Measurements from ENCODE around the gene CMTM6.
"Not testable (repeated sequence)": the region's sequence is repeated elsewhere in the genome, so short reads cannot be mapped to it uniquely, and the experiment has no call there.

Gene CMTM6

GRCh38 chr3:32499585-32499984 is 3.1 kb downstream of the CMTM6 start:
- DNase-seq (ENCODE audit: low spot score): no peak

- DNase-seq (ENCODE audit: low spot score): no peak
Observed at GRCh38 chr3:32498992-32499391, 3.7 kb downstream of the CMTM6 start.

DNA sequence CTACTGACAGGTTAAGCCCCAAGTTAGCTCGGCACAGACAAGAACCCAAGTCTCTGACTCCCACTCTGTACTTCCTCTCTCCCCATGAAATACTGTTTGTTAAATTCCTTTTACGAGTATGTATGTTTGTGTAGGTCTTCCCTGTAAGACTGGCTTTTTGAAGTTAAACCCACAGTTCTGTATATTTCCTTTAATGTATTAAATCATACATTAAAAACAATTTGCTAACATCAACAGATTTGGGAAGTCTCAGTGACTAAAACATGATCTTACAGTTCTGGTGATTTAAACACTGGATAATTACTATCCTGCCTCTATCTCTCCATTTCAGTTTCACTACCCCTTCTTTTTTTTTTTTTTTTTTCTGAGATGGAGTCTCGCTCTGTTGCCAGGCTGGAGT is 4.4 kb downstream of the CMTM6 start:
- DNase-seq (ENCODE audit: low spot score): no peak

GRCh38 chr3:32495609-32496008 is 7.0 kb downstream of the CMTM6 start:
- DNase-seq (ENCODE audit: low spot score): no peak

GRCh38 chr3:32495085-32495484 is 7.6 kb downstream of the CMTM6 start:
- no peak for DNase-seq (ENCODE audit: low spot score)

DNA sequence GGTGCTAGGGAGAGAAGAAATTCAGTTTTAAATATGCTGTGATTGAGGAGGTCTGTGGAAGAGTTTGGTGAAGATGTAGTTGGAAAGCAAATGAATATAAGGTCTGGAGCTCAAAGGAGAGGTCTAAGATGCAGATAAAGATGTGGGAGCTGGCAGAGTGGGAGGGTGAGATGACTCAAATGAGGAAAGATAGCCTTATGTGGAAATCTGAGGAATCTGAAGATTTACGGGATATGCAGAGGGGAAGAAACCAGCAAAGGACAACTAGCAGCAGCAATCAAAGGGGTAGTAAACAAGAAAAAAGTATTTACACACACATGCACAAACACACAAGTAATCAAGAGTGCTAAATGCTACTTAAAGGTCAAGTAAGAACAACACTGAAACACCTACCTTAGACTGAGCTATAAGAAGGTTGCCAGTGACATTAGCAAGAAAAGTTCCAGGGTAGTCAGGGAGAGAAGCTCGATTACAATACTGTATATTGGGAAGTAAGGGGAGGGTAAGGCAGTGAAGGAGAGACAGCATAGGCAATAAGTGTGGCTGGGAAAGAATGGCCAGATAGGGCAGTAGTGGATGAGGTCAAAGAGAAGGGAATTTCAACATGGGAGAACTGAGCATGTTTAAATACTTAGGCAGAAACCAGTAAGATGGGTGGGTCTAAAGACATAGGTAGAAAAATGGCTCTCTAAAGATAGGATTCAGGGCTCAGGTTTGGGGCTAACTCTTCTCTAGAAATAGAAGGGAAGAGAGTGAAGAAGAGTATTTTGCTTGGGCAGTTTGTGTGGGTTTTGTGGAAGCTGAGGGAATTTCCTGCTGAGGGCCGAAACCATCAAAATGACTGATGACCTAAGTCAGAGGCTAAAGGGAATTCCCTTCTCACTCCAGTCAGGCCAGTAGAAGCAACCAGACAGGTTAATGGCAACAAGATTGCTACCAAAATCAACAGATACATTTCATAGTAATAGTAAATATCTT is 8.9 kb downstream of the CMTM6 start:
- no peak for DNase-seq (ENCODE audit: low spot score)

DNA sequence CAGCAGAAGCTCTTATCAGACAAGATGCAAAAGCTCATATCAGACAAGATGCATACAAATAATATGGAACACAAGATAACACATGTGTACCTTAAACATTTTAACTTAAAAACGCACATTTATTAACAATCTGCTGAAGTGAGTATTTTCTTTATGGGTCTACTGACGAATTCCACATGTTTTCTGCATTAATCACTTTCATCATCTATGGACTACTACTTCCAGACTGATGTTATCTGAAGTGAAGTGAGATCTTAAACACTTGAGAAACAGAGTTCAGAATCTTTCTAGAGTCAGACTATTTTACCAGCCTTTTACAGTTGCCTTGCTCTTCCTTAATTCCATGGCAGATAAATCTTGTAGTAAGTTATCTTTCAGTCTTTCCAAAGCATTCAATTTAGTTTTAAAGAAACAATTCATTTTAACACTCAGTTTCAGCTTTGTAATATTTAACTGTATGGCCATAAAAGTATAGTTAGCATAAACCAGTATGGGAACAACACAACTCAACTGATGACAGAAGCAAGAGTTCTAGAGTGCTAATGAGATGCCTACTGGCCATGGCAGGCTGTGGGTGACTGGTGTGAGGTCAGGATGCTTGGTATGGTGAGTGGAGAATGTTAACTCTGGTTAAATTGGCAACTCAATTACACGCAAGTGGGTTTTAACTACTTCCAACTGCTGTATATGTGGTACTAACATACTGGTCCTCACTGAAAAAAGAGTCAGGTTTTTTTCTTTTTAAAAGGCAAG is 9.8 kb downstream of the CMTM6 start:
- DNase-seq (ENCODE audit: low spot score): no peak

GRCh38 chr3:32488474-32489008 is 14.1 kb downstream of the CMTM6 start:
- no peak for DNase-seq (ENCODE audit: low spot score)

DNA sequence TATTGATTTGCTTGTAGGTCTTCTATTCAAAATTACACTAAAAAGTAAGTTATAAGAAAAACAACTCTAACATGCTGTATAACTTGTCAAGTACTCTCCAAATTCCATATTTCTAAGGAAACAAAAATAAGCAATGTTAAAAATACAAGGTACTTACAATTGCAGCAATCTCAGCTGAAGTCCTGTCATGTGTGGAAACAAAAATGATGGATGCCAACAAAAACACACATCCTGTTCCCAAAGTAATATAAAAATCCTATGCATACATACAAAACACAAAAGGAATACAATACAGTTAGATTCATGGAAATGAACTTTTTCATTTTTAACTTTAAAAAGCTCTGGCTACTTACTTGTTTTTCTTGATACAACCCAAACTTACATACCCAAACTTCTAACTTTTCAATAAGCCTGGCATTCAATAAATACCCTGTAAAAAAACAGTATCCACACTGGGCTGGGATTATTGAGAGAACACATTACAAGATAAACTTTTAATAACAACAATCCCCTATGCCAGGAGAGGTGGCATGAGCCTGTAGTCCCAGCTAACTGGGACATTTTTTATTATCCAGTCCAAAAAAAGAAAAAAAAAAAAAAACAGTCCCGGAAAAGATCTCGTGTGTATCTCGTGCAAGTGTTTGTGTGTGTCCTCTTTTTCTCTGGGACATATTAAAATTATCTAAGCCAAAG is 14.7 kb downstream of the CMTM6 start:
- no peak for DNase-seq (ENCODE audit: low spot score)

DNA sequence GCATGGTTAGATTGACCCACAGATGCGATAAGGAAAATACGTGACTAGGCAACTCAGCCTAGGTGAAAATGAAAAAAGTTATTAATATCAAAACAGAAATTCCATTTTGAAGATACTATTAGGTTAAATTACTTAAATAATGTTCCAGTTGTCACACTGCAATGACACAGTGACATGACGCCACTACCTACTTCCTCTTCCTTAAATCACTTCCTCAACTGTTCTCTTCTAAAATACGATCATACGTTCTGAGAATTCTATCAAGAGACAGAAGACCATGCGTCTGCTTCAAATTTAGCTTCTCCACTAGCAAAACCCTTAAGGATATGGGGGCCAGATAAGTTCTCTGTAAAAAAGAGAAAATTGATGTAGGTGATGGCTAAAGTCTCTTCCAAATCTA is 18.2 kb downstream of the CMTM6 start:
- DNase-seq (ENCODE audit: low spot score): no peak

- no peak for DNase-seq (ENCODE audit: low spot score)
Observed at GRCh38 chr3:32483772-32484171, 18.9 kb downstream of the CMTM6 start.

DNA sequence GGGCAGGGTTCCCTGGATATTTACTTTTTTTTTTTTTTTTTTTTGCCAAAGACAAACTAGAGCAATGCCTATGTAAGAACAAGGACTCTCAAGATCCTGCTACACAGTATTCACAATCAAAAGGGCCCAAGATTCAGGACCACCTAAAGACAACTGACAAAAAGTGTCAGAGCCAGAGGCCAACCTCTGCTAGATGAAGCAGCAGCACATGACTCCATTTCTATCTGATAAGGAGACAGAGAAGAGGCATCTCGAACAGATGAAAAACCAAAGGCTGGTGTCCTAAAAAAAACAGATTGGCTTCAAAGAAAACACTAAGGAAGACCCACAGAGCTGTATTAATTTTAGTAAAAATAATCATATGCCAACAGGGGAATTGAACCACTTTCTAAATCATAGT is 20.0 kb downstream of the CMTM6 start:
- no peak for DNase-seq (ENCODE audit: low spot score)

DNA sequence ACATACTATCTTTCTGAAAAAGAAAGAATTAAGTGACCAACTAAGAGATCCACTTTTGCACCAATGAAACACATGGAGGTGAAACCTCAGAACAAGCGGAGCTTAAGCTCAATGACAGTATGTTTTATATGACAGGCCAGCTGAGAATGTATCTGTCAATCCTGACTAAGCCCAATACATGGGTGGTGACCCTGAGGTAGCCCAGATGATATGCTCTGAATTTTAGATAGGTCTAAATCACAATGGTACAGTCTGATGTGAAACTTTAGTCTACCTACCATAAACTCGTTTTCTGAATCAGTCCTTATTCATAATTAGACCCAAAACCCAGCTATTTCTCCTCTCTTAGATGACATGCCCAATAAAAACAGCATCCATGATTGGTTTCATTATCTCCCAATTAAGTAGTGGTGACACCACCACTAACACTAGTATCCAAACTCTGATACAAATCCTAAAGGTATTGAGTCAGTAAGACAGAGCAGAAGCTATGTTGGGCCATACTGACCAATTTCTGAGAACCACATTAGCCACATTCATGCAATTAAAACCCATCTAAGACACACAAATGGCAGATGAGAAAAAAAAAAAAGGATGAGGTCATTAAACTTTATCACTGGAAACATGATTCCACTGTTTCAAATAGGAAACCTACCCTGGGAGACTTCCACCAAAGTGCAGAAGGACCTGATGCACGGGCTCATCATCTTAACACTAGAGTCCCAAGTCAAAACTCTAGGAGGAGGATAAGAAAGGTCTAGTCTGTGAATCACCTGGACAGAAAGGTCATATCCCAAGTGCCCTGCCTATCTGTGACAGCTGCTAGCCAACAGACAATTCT is 20.6 kb downstream of the CMTM6 start:
- DNase-seq (ENCODE audit: low spot score): no peak

DNA sequence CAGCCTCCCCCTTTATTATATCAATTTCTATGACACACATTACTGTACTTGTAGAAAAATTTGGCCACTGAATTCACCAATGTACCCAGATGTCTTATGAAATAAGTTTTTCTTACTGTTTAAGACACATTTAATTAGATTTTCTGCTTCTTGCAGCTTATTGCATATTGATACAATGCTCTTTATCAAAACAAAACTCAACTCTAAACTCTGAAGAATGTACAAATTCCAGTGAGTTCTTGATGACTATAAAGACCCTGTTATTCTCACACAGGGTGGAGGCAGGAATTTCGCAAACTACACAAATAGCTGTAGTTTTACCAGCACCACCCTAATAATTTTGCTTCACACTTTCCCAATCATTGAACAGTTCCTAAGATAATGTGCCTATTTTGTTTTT is 22.0 kb downstream of the CMTM6 start:
- no peak for DNase-seq (ENCODE audit: low spot score)

DNA sequence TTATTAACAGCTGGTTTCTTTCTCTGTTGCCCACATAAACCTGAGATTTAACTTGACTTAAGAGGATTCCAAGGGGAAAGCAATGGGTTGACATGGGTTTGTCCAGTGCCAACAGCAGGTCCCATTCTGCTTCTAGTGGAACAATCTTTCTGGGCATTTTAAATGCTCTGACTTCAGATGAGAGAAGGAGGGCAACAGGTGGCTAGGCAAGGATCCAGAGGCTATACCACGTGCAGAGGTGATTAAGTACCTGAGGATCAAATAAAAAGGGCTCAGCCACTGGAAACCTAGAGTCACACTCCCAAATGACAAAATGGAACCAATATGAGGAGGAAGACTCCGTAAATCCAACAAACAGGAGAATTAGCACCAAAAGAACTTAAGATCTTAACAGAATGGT is 28.5 kb downstream of the CMTM6 start:
- DNase-seq (ENCODE audit: low spot score): no peak

GRCh38 chr3:32472151-32472550 is 30.5 kb downstream of the CMTM6 start:
- not testable (repeated sequence) for DNase-seq (ENCODE audit: low spot score)

- DNase-seq (ENCODE audit: low spot score): no peak
Observed at GRCh38 chr3:32471246-32471645, 31.4 kb downstream of the CMTM6 start.

GRCh38 chr3:32470362-32470761 is 32.3 kb downstream of the CMTM6 start:
- DNase-seq (ENCODE audit: low spot score): no peak

GRCh38 chr3:32469151-32469874 is 33.3 kb downstream of the CMTM6 start:
- no peak for DNase-seq (ENCODE audit: low spot score)

DNA sequence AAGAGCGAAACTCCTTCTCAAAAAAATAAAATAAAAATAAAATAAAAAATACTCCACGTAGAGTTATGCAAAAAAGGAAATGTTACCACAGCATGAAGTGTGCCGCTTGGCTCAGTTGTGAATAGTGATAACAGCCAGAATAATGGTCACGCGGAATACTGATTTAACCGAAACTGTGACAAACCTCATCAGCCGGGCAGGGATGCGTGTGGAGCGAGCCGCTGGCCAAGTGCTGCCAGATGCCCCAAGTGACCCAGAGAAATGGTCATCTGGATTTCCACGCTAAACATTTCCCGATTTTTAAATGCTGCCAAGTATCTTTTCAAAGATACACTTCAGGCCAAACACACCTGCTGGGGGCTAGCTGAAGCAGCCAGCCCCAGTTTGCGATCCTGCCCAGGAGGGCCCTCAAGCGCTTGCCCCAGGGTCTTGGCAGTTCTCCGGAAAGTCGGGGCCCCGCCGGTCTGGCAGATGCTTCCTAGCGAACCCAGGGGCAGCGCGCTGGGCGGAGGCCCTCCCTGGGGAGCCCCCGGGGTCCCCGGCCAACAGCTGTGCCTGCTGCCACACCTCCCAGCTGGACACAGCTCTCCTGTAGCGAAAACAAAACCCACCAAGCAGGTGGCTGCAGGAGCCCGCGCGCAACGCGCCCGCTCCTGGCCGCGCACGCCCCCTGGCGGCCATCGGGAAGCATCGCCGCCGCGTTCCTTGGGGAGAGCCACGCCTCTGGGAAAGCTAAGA is 35.1 kb downstream of the CMTM6 start:
- peak; percentile 74 for DNase-seq (ENCODE audit: low spot score)
